Stomach (tissue), 9 donors: Measurements from ENCODE around the gene TBX10. TPM values are rescaled to one million over a fixed set of nuclear protein-coding genes. Genes with fewer than 3 reads are reported as not detected.
"Not testable (repeated sequence)": the region's sequence is repeated elsewhere in the genome, so short reads cannot be mapped to it uniquely, and the experiment has no call there.

Source experiments
- DNase-seq, 2 donors: peaks; one replicate each; pipeline versions ENCODE4 v3.0.0 to v3.0.0-alpha.2; 2013 to 2019
- H3K27ac ChIP-seq, 5 donors: fragments of 200-600 bp in 4 of 5; sonication (generic) in 4 of 5; one replicate each; pipeline ENCODE4 v1.5.1; 2013 to 2019; ENCODE audit warnings: mild to moderate bottlenecking in 1 of 5, moderate library complexity in 1 of 5
- H3K27me3 ChIP-seq, 3 donors: fragments of 200-600 bp; sonication (generic); one replicate each; pipeline ENCODE4 v1.5.1; 2017 to 2019; ENCODE audit warnings: mixed run types in 1 of 3
- H3K36me3 ChIP-seq, 4 donors: fragments of 200-600 bp; sonication (generic); 1 replicate in 3 of 4; 2 replicates in 1 of 4; pipeline ENCODE4 v1.5.1; 2016 to 2019
- H3K4me1 ChIP-seq, 4 donors: fragments of 200-600 bp; sonication (generic); one replicate each; pipeline ENCODE4 v1.5.1; 2016 to 2019
- H3K4me3 ChIP-seq, 4 donors: fragments of 200-600 bp; sonication (generic) in 3 of 4; one replicate each; pipeline ENCODE4 v1.5.1; 2016 to 2019; ENCODE audit warnings: mild to moderate bottlenecking in 1 of 4
- H3K9me3 ChIP-seq, 4 donors: fragments of 200-600 bp; sonication (generic); one replicate each; pipeline ENCODE4 v1.5.1; 2016 to 2019
- EP300 ChIP-seq: sonication (generic); formaldehyde crosslinking; IDR thresholded peaks from one replicate; pipeline ENCODE4 v1.6.1; 2017; ENCODE audit warnings: antibody characterized with exemption
- POLR2A ChIP-seq, 4 donors: fragments of 450-650 bp; IDR thresholded peaks; one replicate each; pipeline ENCODE4 v1.6.1; 2016; ENCODE audit warnings: antibody characterized with exemption in 4 of 4, control low read depth in 2 of 4, mild to moderate bottlenecking in 1 of 4, moderate library complexity in 1 of 4
- POLR2AphosphoS5 ChIP-seq, 3 donors: sonication (generic); formaldehyde crosslinking; IDR thresholded peaks; one replicate each; pipeline ENCODE4 v1.6.1; 2016; ENCODE audit warnings: antibody characterized with exemption in 3 of 3
- WGBS, 5 donors: extraction: QIAGEN DNeasy Blood & Tissue Kit in 3 of 5; methylation state at CpG; one replicate each; pipeline versions ENCODE4 v1.1.5 to v1.1.7; 2013 to 2018; 5-methylcytosine and 5-hydroxymethylcytosine counted together
- intact Hi-C: fragments of 100-400 bp; cut with DNase I; formaldehyde crosslinking; loops from one replicate; pipeline ENCODE4 v1.15.1; 2023; ENCODE audit warnings: low total_unique reads
- polyA plus RNA-seq, 3 donors: library from polyadenylated mRNA; stranded (reverse); fragments of 200-250 nt; gene quantifications; one replicate each; pipeline ENCODE4 v1.2.3, GENCODE V29; 2013
- total RNA-seq, 5 donors: library from RNA; depleted of rRNA; stranded (reverse); fragments of >200 nt; gene quantifications; one replicate each; pipeline versions ENCODE4 v1.1.0 to v1.2.3, GENCODE V29; 2014 to 2016
- TF ChIP-seq, protein P1 (sequence below), 7 experiments: fragments of 450-650 bp in 4 of 7; fragments of 200-600 bp in 3 of 7; sonication (generic) in 3 of 7; IDR thresholded peaks; one replicate each; pipeline ENCODE4 v1.5.1; 2016 to 2019; ENCODE audit warnings: antibody characterized with exemption in 7 of 7, control low read depth in 2 of 7, mild to moderate bottlenecking in 1 of 7
- donor health status: healthy with polysubstance abuse.
- donor health status: Bipolar disorder and iron deficiency.
- donor health status: healthy.

Gene TBX10
- total and polyA plus RNA-seq, 8 donors: not detected

DNA sequence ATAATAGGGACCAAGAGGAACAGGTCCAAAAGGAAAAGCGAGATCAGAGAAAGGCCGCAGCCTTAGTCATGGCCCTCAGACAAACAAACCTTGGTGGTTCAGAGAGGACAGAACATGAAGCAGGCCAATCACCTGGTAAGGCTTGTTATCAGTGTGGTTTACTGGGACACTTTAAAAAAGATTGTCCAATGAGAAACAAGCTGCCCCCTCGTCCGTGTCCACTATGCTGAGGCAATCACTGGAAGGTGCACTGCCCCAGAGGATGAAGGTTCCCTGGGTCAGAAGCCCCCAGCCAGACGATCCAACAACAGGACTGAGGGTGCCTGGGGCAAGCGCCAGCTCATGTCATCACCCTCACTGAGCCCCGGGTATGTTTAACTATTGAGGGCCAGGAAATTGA lies 16.7 kb downstream of the TBX10 start:
- H3K4me1 ChIP-seq, H3K4me3 ChIP-seq, DNase-seq, H3K9me3 ChIP-seq, H3K36me3 ChIP-seq, H3K27ac ChIP-seq, intact Hi-C loops, H3K27me3 ChIP-seq: not testable (repeated sequence)
- WGBS, 5 donors: 57 to 68% (median 60%) methylated on average over 6 to 7 of the region's 7 CpGs

DNA sequence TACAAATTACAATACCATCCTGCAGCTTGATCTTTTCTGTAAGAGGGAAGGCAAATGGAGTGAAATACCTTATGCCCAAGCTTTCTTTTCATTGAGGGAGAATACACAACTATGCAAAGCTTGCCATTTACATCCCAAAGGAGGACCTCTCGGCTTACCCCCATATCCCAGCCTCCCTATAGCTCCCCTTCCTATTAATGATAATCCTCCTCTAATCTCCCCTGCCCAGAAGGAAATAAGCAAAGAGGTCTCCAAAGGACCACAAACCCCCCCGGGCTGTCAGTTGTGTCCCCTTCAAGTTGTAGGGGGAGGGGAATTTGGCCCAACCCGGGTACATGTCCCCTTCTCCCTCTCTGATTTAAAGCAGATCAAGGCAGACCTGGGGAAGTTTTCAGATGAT lies 17.6 kb downstream of the TBX10 start:
- H3K4me1 ChIP-seq, H3K36me3 ChIP-seq, H3K27me3 ChIP-seq, intact Hi-C loops, H3K9me3 ChIP-seq, DNase-seq, H3K4me3 ChIP-seq, H3K27ac ChIP-seq: not testable (repeated sequence)
- 55 to 76% (median 73%) methylated on average over 3 of the region's 3 CpGs for WGBS, 5 donors

DNA sequence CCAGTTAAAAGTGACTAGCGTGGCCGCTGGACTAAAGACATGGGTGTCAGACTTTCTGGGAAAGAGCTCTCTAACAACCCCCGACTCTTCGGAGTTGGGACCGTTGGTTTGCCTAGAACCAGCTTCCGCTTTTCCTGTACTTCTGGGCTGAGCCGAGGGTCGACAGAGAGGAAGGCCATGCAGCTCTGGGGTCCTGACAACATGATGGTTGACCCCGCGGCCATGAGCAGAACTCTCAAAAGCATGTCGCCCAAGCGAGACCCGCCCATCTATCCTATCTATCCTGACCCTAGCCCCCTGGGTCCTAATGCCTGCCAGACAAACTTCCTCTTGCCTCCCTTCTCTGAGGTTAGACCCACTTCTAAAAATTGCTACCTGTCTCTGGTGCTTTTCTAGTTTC lies 18.9 kb downstream of the TBX10 start:
- H3K9me3 ChIP-seq, H3K36me3 ChIP-seq, H3K4me1 ChIP-seq, H3K4me3 ChIP-seq, H3K27ac ChIP-seq, intact Hi-C loops, DNase-seq: not testable (repeated sequence)
- 85 to 91% (median 89%) methylated on average over 13 of the region's 13 CpGs for WGBS, 5 donors
- H3K27me3 ChIP-seq: peaks cover 0 to 13% (median 0%) of the 10 kb centered on the region in 3 donors

DNA sequence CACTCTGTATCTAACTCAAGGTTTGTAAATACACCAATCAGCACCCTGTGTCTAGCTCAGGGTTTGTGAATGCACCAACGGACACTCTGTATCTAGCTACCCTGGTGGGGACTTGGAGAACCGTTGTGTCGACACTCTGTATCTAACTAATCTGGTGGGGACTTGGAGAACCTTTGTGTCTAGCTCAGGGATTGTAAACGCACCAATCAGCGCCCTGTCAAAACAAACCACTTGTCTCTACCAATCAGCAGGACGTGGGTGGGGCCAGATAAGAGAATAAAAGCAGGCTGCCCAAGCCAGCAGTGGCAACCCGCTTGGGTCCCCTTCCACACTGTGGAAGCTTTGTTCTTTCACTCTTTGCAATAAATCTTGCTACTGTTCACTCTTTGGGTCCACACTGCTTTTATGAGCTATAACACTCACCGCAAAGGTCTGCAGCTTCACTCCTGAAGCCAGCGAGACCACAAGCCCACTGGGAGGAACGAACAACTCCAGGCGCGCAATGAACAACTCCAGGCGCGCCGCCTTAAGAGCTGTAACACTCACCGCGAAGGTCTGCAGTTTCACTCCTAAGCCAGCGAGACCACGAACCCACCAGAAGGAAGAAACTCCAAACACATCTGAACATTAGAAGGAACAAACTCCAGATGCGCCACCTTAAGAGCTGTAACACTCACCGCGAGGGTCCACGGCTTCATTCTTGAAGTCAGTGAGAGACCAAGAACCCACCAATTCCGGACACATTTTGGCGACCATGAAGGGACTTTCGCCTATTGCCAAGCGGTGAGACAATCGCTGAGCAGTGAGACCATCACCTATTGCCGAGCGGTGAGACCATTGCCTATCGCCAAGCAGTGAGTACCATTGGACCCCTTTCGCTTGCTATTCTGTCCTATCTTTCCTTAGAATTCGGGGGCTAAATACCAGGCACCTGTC lies 19.6 kb downstream of the TBX10 start:
- H3K4me1 ChIP-seq: peaks cover 3 to 10% (median 6%) of the 10 kb centered on the region in 4 donors
- 79 to 88% (median 85%) methylated on average over 33 of the region's 33 CpGs for WGBS, 5 donors
- H3K27ac ChIP-seq: not testable (repeated sequence)

DNA sequence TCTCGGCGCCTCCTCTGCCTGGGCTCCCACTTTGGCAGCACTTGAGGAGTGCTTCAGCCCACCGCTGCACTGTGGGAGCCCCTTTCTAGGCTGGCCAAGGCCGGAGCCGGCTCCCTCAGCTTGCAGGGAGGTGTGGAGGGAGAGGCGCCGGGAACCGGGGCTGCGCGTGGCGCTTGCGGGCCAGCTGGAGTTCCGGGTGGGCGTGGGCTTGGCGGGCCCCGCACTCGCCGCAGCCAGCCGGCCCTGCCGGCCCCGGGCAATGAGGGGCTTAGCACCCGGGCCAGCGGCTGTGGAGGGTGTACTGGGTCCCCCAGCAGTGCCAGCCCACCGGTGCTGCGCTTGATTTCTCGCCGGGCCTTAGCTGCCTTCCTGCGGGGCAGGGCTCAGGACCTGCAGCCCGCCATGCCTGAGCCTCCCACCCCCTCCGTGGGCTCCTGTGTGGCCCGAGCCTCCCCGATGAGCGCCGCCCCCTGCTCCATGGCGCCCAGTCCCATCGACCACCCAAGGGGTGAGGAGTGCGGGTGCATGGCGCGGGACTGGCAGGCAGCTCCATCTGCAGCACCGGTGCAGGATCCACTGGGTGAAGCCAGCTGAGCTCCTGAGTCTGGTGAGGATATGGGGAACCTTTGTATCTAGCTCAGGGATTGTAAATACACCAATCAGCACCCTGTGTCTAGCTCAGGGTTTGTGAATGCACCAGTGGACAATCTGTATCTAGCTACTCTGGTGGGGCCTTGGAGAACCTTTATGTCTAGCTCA lies 20.5 kb downstream of the TBX10 start:
- H3K27ac ChIP-seq, intact Hi-C loops, H3K9me3 ChIP-seq, H3K36me3 ChIP-seq, H3K4me3 ChIP-seq, DNase-seq: not testable (repeated sequence)
- 91 to 96% (median 94%) methylated on average over 26 to 40 of the region's 40 CpGs for WGBS, 5 donors
- peaks cover 11 to 19% (median 13%) of the 10 kb centered on the region in 4 donors for H3K4me1 ChIP-seq
- H3K27me3 ChIP-seq: peaks cover 0 to 29% (median 5%) of the 10 kb centered on the region in 3 donors

More for the DNA sequence above, 19.6 kb downstream of the TBX10 start:
- intact Hi-C loops, DNase-seq, H3K36me3 ChIP-seq, H3K4me3 ChIP-seq, H3K9me3 ChIP-seq: not testable (repeated sequence)
- H3K27me3 ChIP-seq: peaks cover 0 to 20% (median 4%) of the 10 kb centered on the region in 3 donors

DNA sequence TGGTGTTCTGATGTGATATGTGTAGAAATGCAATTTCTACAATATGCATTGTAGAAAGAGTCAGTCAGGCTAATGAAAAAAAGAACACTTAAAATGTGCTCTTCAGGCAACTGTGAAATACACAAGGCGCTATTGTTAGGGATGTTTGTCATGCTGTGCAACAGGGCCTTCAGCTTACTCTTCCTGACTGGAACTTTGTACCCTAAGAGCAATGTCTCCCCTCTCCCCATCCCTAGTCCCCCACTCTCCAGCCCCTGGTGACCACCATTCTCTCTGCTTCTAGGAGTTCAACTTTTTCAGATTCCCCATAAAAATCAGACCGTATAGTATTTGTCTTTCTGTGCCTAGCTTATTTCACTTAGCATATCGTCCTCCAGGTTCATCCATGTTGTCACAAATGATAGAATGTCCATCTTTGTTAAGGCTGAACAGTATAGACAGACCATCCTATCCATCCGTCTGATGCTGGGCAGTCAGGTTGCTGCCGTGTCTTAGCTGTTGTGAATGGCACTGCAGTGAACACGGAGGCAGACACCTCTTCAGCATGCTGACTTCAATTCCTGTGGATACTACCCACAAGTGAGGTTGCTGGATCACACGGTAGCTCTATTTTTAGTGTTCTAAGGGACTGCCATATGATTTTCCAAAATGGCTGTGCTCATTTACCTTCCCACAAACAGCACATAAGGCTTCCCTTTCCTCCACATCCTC lies 22.2 kb downstream of the TBX10 start:
- 71 to 85% (median 82%) methylated on average over 7 of the region's 7 CpGs for WGBS, 5 donors
- H3K27ac ChIP-seq: no peak overlapping the region
- peaks cover 16 to 27% (median 20%) of the 10 kb centered on the region in 4 donors for H3K4me1 ChIP-seq
- no peak for DNase-seq
- intact Hi-C loops: no loop called here
- H3K4me3 ChIP-seq: no peak overlapping the region
- no peaks in the 10 kb centered on the region for H3K9me3 ChIP-seq
- H3K27me3 ChIP-seq: peaks cover 0 to 32% (median 5%) of the 10 kb centered on the region in 3 donors
- H3K36me3 ChIP-seq: peaks cover 0 to 11% (median 9%) of the 10 kb centered on the region in 4 donors
- TF ChIP-seq EP300 (no peak), POLR2AphosphoS5 (IDR thresholded peaks at IDR 0.05) (no peak), POLR2A (IDR thresholded peaks at IDR 0.05) (no peak)
- TF ChIP-seq, protein P1, sequence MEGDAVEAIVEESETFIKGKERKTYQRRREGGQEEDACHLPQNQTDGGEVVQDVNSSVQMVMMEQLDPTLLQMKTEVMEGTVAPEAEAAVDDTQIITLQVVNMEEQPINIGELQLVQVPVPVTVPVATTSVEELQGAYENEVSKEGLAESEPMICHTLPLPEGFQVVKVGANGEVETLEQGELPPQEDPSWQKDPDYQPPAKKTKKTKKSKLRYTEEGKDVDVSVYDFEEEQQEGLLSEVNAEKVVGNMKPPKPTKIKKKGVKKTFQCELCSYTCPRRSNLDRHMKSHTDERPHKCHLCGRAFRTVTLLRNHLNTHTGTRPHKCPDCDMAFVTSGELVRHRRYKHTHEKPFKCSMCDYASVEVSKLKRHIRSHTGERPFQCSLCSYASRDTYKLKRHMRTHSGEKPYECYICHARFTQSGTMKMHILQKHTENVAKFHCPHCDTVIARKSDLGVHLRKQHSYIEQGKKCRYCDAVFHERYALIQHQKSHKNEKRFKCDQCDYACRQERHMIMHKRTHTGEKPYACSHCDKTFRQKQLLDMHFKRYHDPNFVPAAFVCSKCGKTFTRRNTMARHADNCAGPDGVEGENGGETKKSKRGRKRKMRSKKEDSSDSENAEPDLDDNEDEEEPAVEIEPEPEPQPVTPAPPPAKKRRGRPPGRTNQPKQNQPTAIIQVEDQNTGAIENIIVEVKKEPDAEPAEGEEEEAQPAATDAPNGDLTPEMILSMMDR (IDR thresholded peaks at IDR 0.05): no peak
